HEK293T (cell line): ENCODE results near the gene DDN.

Source experiments
- CTCF ChIA-PET: fragments of 350-600 bp; formaldehyde crosslinking; extraction: SDS; loops from one replicate; lab custom pipeline; 2021; ENCODE audit warnings: antibody characterized with exemption, inconsistent platforms; lab: Yijun Ruan, JAX
- POLR2A ChIA-PET: fragments of 350-600 bp; formaldehyde crosslinking; extraction: SDS; loops from one replicate; lab custom pipeline; 2020; ENCODE audit warnings: antibody characterized with exemption, inconsistent platforms; lab: Yijun Ruan, JAX
- DNase-seq: peaks from one replicate; pipeline ENCODE4 v3.0.0; 2012; ENCODE audit warnings: mixed read lengths; ENCODE audit errors: extremely low spot score
- ARNT ChIP-seq: fragments of 450-650 bp; IDR thresholded peaks from 2 replicates; pipeline ENCODE4 v1.6.1; 2017; ENCODE audit warnings: mild to moderate bottlenecking
- BHLHE40 ChIP-seq: fragments of 450-650 bp; IDR thresholded peaks from 2 replicates; pipeline ENCODE4 v1.6.1; 2016; ENCODE audit warnings: mild to moderate bottlenecking, moderate library complexity, borderline replicate concordance
- CTBP1 ChIP-seq: fragments of 450-650 bp; IDR thresholded peaks from 2 replicates; pipeline ENCODE4 v1.6.1; 2016; ENCODE audit warnings: borderline replicate concordance
- ELF4 ChIP-seq: fragments of 450-650 bp; IDR thresholded peaks from 2 replicates; pipeline ENCODE4 v1.6.1; 2017; ENCODE audit warnings: antibody characterized with exemption
- FOXA1 ChIP-seq: fragments of 450-650 bp; IDR thresholded peaks from 2 replicates; pipeline ENCODE4 v1.6.1; 2016; ENCODE audit warnings: mild to moderate bottlenecking
- FOXK2 ChIP-seq: fragments of 450-650 bp; IDR thresholded peaks from 2 replicates; pipeline ENCODE4 v1.6.1; 2016; ENCODE audit warnings: mild to moderate bottlenecking
- FOXM1 ChIP-seq: fragments of 450-650 bp; IDR thresholded peaks from 2 replicates; pipeline ENCODE4 v1.6.1; 2017; ENCODE audit warnings: mild to moderate bottlenecking, borderline replicate concordance
- HDGF ChIP-seq: fragments of 450-650 bp; IDR thresholded peaks from 2 replicates; pipeline ENCODE4 v1.6.1; 2017; ENCODE audit warnings: antibody characterized with exemption, borderline replicate concordance
- L3MBTL2 ChIP-seq: fragments of 450-650 bp; conservative IDR thresholded peaks from 2 replicates; pipeline ENCODE4 v1.6.1; 2016; ENCODE audit warnings: mild to moderate bottlenecking
- LEF1 ChIP-seq: fragments of 450-650 bp; IDR thresholded peaks from 2 replicates; pipeline ENCODE4 v1.6.1; 2017; ENCODE audit warnings: mild to moderate bottlenecking, borderline replicate concordance
- NFRKB ChIP-seq: fragments of 450-650 bp; IDR thresholded peaks from 2 replicates; pipeline ENCODE4 v1.6.1; 2016; ENCODE audit warnings: mild to moderate bottlenecking, moderate library complexity
- PKNOX1 ChIP-seq: fragments of 450-650 bp; IDR thresholded peaks from 2 replicates; pipeline ENCODE4 v1.6.1; 2016
- SP1 ChIP-seq: fragments of 450-650 bp; IDR thresholded peaks from 2 replicates; pipeline ENCODE4 v1.6.1; 2017
- SUZ12 ChIP-seq: fragments of 450-650 bp; IDR thresholded peaks from 2 replicates; pipeline ENCODE4 v1.6.1; 2016; ENCODE audit warnings: mild to moderate bottlenecking
- TARDBP ChIP-seq: fragments of 450-650 bp; IDR thresholded peaks from 2 replicates; pipeline ENCODE4 v1.6.1; 2016
- ZNF384 ChIP-seq: fragments of 450-650 bp; IDR thresholded peaks from 2 replicates; pipeline ENCODE4 v1.6.1; 2016

DDN gene

GRCh38 chr12:48958049-48958388 lies 41.2 kb downstream of the DDN start:
- POLR2A ChIA-PET, result interaction anchor here (0.7 to 1.9 kb wide), 10 partner anchors 11 to 172 kb away, joined by 3 to 17 read pairs (median 6); partner anchors contain the start of gene WNT10B
- DNase-seq, result no peak
- CTCF ChIA-PET, result interaction anchor here (1.0 to 1.1 kb wide), 4 partner anchors 16 to 72 kb away, joined by 3 to 4 read pairs (median 3); no protein-coding TSS in a partner anchor
- no peak for TF ChIP-seq HDGF
- TF ChIP-seq NFRKB, result no peak
- TF ChIP-seq FOXK2, result no peak

GRCh38 chr12:48957141-48958048 lies 41.8 kb downstream of the DDN start, which contains the start of gene ARF3:
Gene ARF3, minus strand, starts transcription at chr12:48957487. Its CDS starts 16,392 bp downstream, at chr12:48941095.
- ChIA-PET CTCF (interaction anchor here (0.6 to 1.6 kb wide), 10 partner anchors 9 to 143 kb away, joined by 3 to 11 read pairs (median 3); no protein-coding TSS in a partner anchor), POLR2A (interaction anchor here (0.6 to 1.9 kb wide), 26 partner anchors 9 to 174 kb away, joined by 3 to 17 read pairs (median 4); partner anchors contain the start of genes RND1, TUBA1B and WNT10B)
- TF ChIP-seq FOXK2, result no peak
- TF ChIP-seq ARNT, result no peak
- no peak for TF ChIP-seq ZNF384
- TF ChIP-seq FOXM1, result no peak
- TF ChIP-seq ELF4, result peak; percentile 44
- no peak for TF ChIP-seq TARDBP
- TF ChIP-seq FOXA1, result no peak
- TF ChIP-seq PKNOX1, result 0 out of 2 replicates have a peak, but pooled peaks have one; percentile 4
- TF ChIP-seq SP1, result peak; percentile 82
- DNase-seq, result peak; percentile 98

GRCh38 chr12:48956279-48957140 lies 42.7 kb downstream of the DDN start:
- POLR2A ChIA-PET, result interaction anchor here (0.7 to 1.9 kb wide), 14 partner anchors 10 to 175 kb away, joined by 3 to 17 read pairs (median 4); partner anchors contain the start of genes RND1, TUBA1B and WNT10B
- TF ChIP-seq ELF4 (no peak), LEF1 (no peak), SUZ12 (no peak), HDGF (no peak), FOXM1 (no peak), BHLHE40 (no peak), FOXA1 (no peak), SP1 (no peak), CTBP1 (no peak), NFRKB (no peak)
- CTCF ChIA-PET, result interaction anchor here (0.8 to 1.6 kb wide), 6 partner anchors 10 to 142 kb away, joined by 3 to 11 read pairs (median 4); no protein-coding TSS in a partner anchor
- peak; percentile 83 for DNase-seq

GRCh38 chr12:48954841-48955501 lies 44.2 kb downstream of the DDN start:
- no peak for DNase-seq
- TF ChIP-seq BHLHE40 (no peak), NFRKB (no peak), CTBP1 (no peak), ZNF384 (no peak), SUZ12 (no peak), ELF4 (no peak), FOXM1 (no peak), ARNT (no peak), L3MBTL2 (no peak), SP1 (no peak), FOXK2 (no peak), HDGF (no peak), LEF1 (no peak), TARDBP (no peak), FOXA1 (no peak), PKNOX1 (no peak)
- POLR2A ChIA-PET, result no interaction called here
- CTCF ChIA-PET, result interaction anchor here (0.6 kb wide), 1 partner anchor 145 kb away, joined by 3 read pairs; no protein-coding TSS in a partner anchor

- ChIA-PET POLR2A (no interaction called here), CTCF (interaction anchor here (0.6 kb wide), 1 partner anchor 34 kb away, joined by 3 read pairs; no protein-coding TSS in a partner anchor)
- TF ChIP-seq CTBP1 (no peak), TARDBP (no peak), FOXK2 (no peak), NFRKB (no peak), FOXA1 (no peak), ZNF384 (no peak), HDGF (no peak), L3MBTL2 (no peak), ARNT (no peak), SUZ12 (no peak), SP1 (no peak)
- DNase-seq, result no peak
Observed at GRCh38 chr12:48954061-48954460, 45.1 kb downstream of the DDN start.
